Activated naive CD8-positive, alpha-beta T cell treated with anti-CD3 and anti-CD28 coated beads, Interleukin-2, amount 50 U/mL, for 24 hours (primary cell): ENCODE measurements around the gene CASS4.

Experiments used
- ATAC-seq: fragments of 150-1000 bp; cut with Tn5 transposase; one replicate; pipeline ENCODE4 v1.10.0; 2021
- DNase-seq: peaks from one replicate; pipeline ENCODE4 v3.0.0; 2021
- H3K27ac Mint-ChIP-seq: one replicate; pipeline ENCODE4 v1.8.0; 2021; ENCODE audit warnings: mild to moderate bottlenecking, mixed read lengths
- H3K27me3 Mint-ChIP-seq: one replicate; pipeline ENCODE4 v1.8.0; 2021; ENCODE audit warnings: mixed read lengths
- H3K36me3 Mint-ChIP-seq: one replicate; pipeline ENCODE4 v1.8.0; 2021; ENCODE audit warnings: low read depth, mixed read lengths
- H3K4me1 Mint-ChIP-seq: one replicate; pipeline ENCODE4 v1.8.0; 2021; ENCODE audit warnings: mixed read lengths
- H3K4me3 Mint-ChIP-seq: one replicate; pipeline ENCODE4 v1.8.0; 2021; ENCODE audit warnings: mild to moderate bottlenecking, moderate library complexity, mixed read lengths
- H3K9me3 Mint-ChIP-seq: one replicate; pipeline ENCODE4 v1.8.0; 2021; ENCODE audit warnings: mixed read lengths

CASS4 gene

GRCh38 chr20:56411759-56412472 lies at the start of gene CASS4:
Gene CASS4, plus strand, starts transcription at chr20:56412260. Its CDS starts 199 bp downstream, at chr20:56412459.
- ATAC-seq (peak; percentile 53), DNase-seq (no peak)
- Mint-ChIP-seq H3K27me3 (no peaks in the 10 kb centered on the region), H3K27ac (peak within 1 kb of the TSS; percentile 91), H3K36me3 (peaks cover 36% of the 10 kb centered on the region), H3K9me3 (no peaks in the 10 kb centered on the region), H3K4me3 (peak within 1 kb of the TSS; percentile 79), H3K4me1 (peaks cover 65% of the 10 kb centered on the region)

GRCh38 chr20:56362833-56363413 lies 49.1 kb upstream of the CASS4 start:
- H3K27ac Mint-ChIP-seq, result no peak overlapping the region
- H3K27me3 Mint-ChIP-seq, result no peaks in the 10 kb centered on the region
- H3K4me1 Mint-ChIP-seq, result peaks cover 18% of the 10 kb centered on the region
- H3K4me3 Mint-ChIP-seq, result no peak overlapping the region
- no peak for DNase-seq
- no peaks in the 10 kb centered on the region for H3K9me3 Mint-ChIP-seq
- ATAC-seq, result no peak
- peaks cover 8% of the 10 kb centered on the region for H3K36me3 Mint-ChIP-seq

- H3K4me1 Mint-ChIP-seq, result peaks cover 14% of the 10 kb centered on the region
Measured at GRCh38 chr20:56363491-56363890, 48.6 kb upstream of the CASS4 start.

GRCh38 chr20:56368351-56369134 lies 43.5 kb upstream of the CASS4 start:
- H3K4me1 Mint-ChIP-seq, result peaks cover 9% of the 10 kb centered on the region

More at GRCh38 chr20:56363491-56363890, 48.6 kb upstream of the CASS4 start:
- H3K36me3 Mint-ChIP-seq, result peaks cover 8% of the 10 kb centered on the region
- ATAC-seq (no peak), DNase-seq (no peak)
- no peak overlapping the region for H3K27ac Mint-ChIP-seq
- H3K9me3 Mint-ChIP-seq, result no peaks in the 10 kb centered on the region
- no peak overlapping the region for H3K4me3 Mint-ChIP-seq
- H3K27me3 Mint-ChIP-seq, result no peaks in the 10 kb centered on the region

GRCh38 chr20:56369179-56369578 lies 42.9 kb upstream of the CASS4 start:
- no peak overlapping the region for H3K4me3 Mint-ChIP-seq
- no peak for ATAC-seq
- H3K27me3 Mint-ChIP-seq, result no peaks in the 10 kb centered on the region
- H3K9me3 Mint-ChIP-seq, result no peaks in the 10 kb centered on the region
- peaks cover 11% of the 10 kb centered on the region for H3K4me1 Mint-ChIP-seq
- H3K27ac Mint-ChIP-seq, result no peak overlapping the region
- H3K36me3 Mint-ChIP-seq, result peaks cover 53% of the 10 kb centered on the region
- DNase-seq, result no peak

More at GRCh38 chr20:56368351-56369134, 43.5 kb upstream of the CASS4 start:
- Mint-ChIP-seq H3K36me3 (peaks cover 48% of the 10 kb centered on the region), H3K9me3 (no peaks in the 10 kb centered on the region), H3K27ac (no peak overlapping the region), H3K27me3 (no peaks in the 10 kb centered on the region), H3K4me3 (no peak overlapping the region)
- ATAC-seq (no peak), DNase-seq (no peak)

GRCh38 chr20:56371977-56372376 lies 40.1 kb upstream of the CASS4 start:
- Mint-ChIP-seq H3K27me3 (no peaks in the 10 kb centered on the region), H3K9me3 (no peaks in the 10 kb centered on the region), H3K27ac (no peak overlapping the region), H3K4me1 (peaks cover 13% of the 10 kb centered on the region), H3K36me3 (peaks cover 62% of the 10 kb centered on the region), H3K4me3 (no peak overlapping the region)
- no peak for ATAC-seq
- DNase-seq, result no peak

GRCh38 chr20:56372850-56373249 lies 39.2 kb upstream of the CASS4 start:
- no peak for DNase-seq
- H3K36me3 Mint-ChIP-seq, result peaks cover 69% of the 10 kb centered on the region

GRCh38 chr20:56373942-56374341 lies 38.1 kb upstream of the CASS4 start:
- H3K27ac Mint-ChIP-seq, result no peak overlapping the region

More at GRCh38 chr20:56372850-56373249, 39.2 kb upstream of the CASS4 start:
- H3K4me3 Mint-ChIP-seq, result no peak overlapping the region
- no peaks in the 10 kb centered on the region for H3K27me3 Mint-ChIP-seq
- H3K27ac Mint-ChIP-seq, result no peak overlapping the region
- H3K4me1 Mint-ChIP-seq, result peaks cover 13% of the 10 kb centered on the region
- ATAC-seq, result peak; percentile 44
- no peaks in the 10 kb centered on the region for H3K9me3 Mint-ChIP-seq

GRCh38 chr20:56376331-56376730 lies 35.7 kb upstream of the CASS4 start:
- peaks cover 22% of the 10 kb centered on the region for H3K4me1 Mint-ChIP-seq
- H3K27me3 Mint-ChIP-seq, result no peaks in the 10 kb centered on the region
- no peak for DNase-seq
- peaks cover 77% of the 10 kb centered on the region for H3K36me3 Mint-ChIP-seq
- H3K4me3 Mint-ChIP-seq, result no peak overlapping the region
- ATAC-seq, result no peak
- no peaks in the 10 kb centered on the region for H3K9me3 Mint-ChIP-seq
- H3K27ac Mint-ChIP-seq, result no peak overlapping the region

More at GRCh38 chr20:56373942-56374341, 38.1 kb upstream of the CASS4 start:
- peak; percentile 50 for ATAC-seq
- peaks cover 14% of the 10 kb centered on the region for H3K4me1 Mint-ChIP-seq
- H3K36me3 Mint-ChIP-seq, result peaks cover 80% of the 10 kb centered on the region
- no peaks in the 10 kb centered on the region for H3K27me3 Mint-ChIP-seq
- no peaks in the 10 kb centered on the region for H3K9me3 Mint-ChIP-seq
- no peak overlapping the region for H3K4me3 Mint-ChIP-seq
- no peak for DNase-seq

- Mint-ChIP-seq H3K36me3 (peaks cover 73% of the 10 kb centered on the region), H3K27ac (no peak overlapping the region), H3K27me3 (no peaks in the 10 kb centered on the region), H3K4me3 (no peak overlapping the region), H3K9me3 (no peaks in the 10 kb centered on the region), H3K4me1 (peaks cover 26% of the 10 kb centered on the region)
- ATAC-seq, result no peak
- no peak for DNase-seq
Measured at GRCh38 chr20:56378386-56378785, 33.7 kb upstream of the CASS4 start.

GRCh38 chr20:56380375-56380774 lies 31.7 kb upstream of the CASS4 start:
- Mint-ChIP-seq H3K27me3 (no peaks in the 10 kb centered on the region), H3K9me3 (no peaks in the 10 kb centered on the region), H3K36me3 (peaks cover 74% of the 10 kb centered on the region), H3K4me3 (no peak overlapping the region), H3K4me1 (peaks cover 24% of the 10 kb centered on the region), H3K27ac (no peak overlapping the region)
- ATAC-seq, result no peak
- no peak for DNase-seq

GRCh38 chr20:56381501-56381900 lies 30.6 kb upstream of the CASS4 start:
- Mint-ChIP-seq H3K27me3 (no peaks in the 10 kb centered on the region), H3K4me3 (no peak overlapping the region), H3K27ac (no peak overlapping the region), H3K4me1 (peaks cover 21% of the 10 kb centered on the region), H3K36me3 (peaks cover 73% of the 10 kb centered on the region), H3K9me3 (no peaks in the 10 kb centered on the region)
- DNase-seq, result no peak
- peak; percentile 33 for ATAC-seq

- H3K9me3 Mint-ChIP-seq, result no peaks in the 10 kb centered on the region
- H3K27me3 Mint-ChIP-seq, result no peaks in the 10 kb centered on the region
- no peak overlapping the region for H3K27ac Mint-ChIP-seq
- peaks cover 72% of the 10 kb centered on the region for H3K36me3 Mint-ChIP-seq
- no peak overlapping the region for H3K4me3 Mint-ChIP-seq
- DNase-seq (no peak), ATAC-seq (no peak)
- H3K4me1 Mint-ChIP-seq, result peaks cover 21% of the 10 kb centered on the region
Measured at GRCh38 chr20:56382696-56383095, 29.4 kb upstream of the CASS4 start.

- no peak overlapping the region for H3K27ac Mint-ChIP-seq
Measured at GRCh38 chr20:56383334-56383733, 28.7 kb upstream of the CASS4 start.

GRCh38 chr20:56385130-56385529 lies 26.9 kb upstream of the CASS4 start:
- Mint-ChIP-seq H3K4me1 (peaks cover 21% of the 10 kb centered on the region), H3K27me3 (no peaks in the 10 kb centered on the region), H3K9me3 (no peaks in the 10 kb centered on the region), H3K27ac (no peak overlapping the region), H3K36me3 (peaks cover 72% of the 10 kb centered on the region), H3K4me3 (no peak overlapping the region)
- ATAC-seq (no peak), DNase-seq (no peak)

More at GRCh38 chr20:56383334-56383733, 28.7 kb upstream of the CASS4 start:
- ATAC-seq, result no peak
- Mint-ChIP-seq H3K9me3 (no peaks in the 10 kb centered on the region), H3K4me1 (peaks cover 21% of the 10 kb centered on the region), H3K36me3 (peaks cover 72% of the 10 kb centered on the region), H3K4me3 (no peak overlapping the region), H3K27me3 (no peaks in the 10 kb centered on the region)
- DNase-seq, result no peak
